ENCODE measurements around the gene DAB2. TPM values are rescaled to one million over a fixed set of nuclear protein-coding genes. Genes with fewer than 3 reads are reported as not detected.

The DAB2 gene
- total and polyA plus RNA-seq, 2 of the 8 experiments (the other 6 are each of a cell fraction or from before 2014, with no cell fraction given) = 2.6 to 4.9 TPM

DNA sequence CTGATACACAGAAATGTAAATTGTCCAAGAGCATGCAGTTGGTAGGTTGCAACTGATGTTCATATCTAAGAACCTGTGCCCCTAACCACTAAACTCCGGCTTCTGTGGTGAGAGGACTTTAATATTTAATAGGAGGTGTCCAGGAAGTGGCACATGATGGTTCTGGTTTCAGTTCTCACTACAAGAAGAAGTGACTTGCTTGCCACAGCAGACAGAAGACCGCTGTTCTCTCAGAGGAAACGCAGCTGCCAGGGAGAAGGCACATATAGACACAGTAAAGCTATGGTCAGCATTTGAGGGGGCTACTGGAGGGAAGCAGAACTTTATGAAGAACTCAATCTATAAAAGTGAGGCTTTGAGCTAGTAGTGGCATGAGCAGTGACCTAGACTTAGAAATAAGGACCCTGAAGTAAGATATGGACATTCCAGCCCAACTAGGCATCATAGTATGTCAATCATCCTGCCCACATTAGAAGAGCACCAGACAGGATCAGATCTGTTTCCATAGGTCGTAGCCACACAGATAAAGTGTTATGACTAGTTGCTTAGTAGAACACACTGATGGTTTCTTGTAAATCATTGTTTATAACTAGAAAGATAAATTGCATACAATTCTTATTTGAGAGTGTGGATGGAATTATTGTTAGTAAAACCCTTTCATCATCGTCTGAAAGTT, 36.4 kb upstream of the DAB2 start:
- Histone ChIP-seq H2AFZ (ENCODE audit: low read length) (no peak overlapping the region), H2BK20ac (ENCODE audit: low read length) (no peak overlapping the region), H4K20me1 (replicated peaks in 1 of 2; ENCODE audit: control insufficient read depth in 1 of 2, insufficient read depth in 2 of 2, low read length in 2 of 2) (no peaks in the 10 kb centered on the region), H3K23me2 (ENCODE audit: low read depth, low read length) (no peaks in the 10 kb centered on the region), H2BK12ac (ENCODE audit: low read depth, low read length) (no peak overlapping the region), H3K4ac (replicated peaks; ENCODE audit: insufficient read length, low read depth, low read length) (no peak overlapping the region), H4K5ac (ENCODE audit: insufficient read length, low read depth, low read length) (no peak overlapping the region), H3K56ac (replicated peaks; ENCODE audit: insufficient read length, low read depth, low read length) (no peak overlapping the region), H3K23ac (ENCODE audit: insufficient read length) (no peak overlapping the region), H4K8ac (ENCODE audit: extremely low read depth, insufficient read depth, low read length) (no peak overlapping the region), H3K4me2 (ENCODE audit: insufficient read depth in 1 of 2, low read depth in 2 of 2, low read length in 2 of 2) (no peak overlapping the region), H4K91ac (replicated peaks; ENCODE audit: insufficient read length, low read length) (no peak overlapping the region), H3K79me2 (ENCODE audit: control insufficient read depth in 1 of 2, insufficient read depth in 2 of 2, low read length in 2 of 2) (no peaks in the 10 kb centered on the region), H2BK15ac (ENCODE audit: low read length) (no peak overlapping the region), H2BK5ac (ENCODE audit: low read depth, low read length) (no peak overlapping the region), H3K14ac (ENCODE audit: insufficient read length) (no peak overlapping the region), H2AK5ac (ENCODE audit: low read depth, low read length) (no peak overlapping the region), H3K9me3 (ENCODE audit: insufficient read depth in 2 of 2, low read depth in 1 of 2, low read length in 1 of 2) (no peaks in the 10 kb centered on the region), H3K4me1 (replicated peaks in 1 of 4; ENCODE audit: control insufficient read depth in 3 of 4, insufficient read depth in 4 of 4, low read length in 3 of 4) (no peaks in the 10 kb centered on the region), H3K79me1 (ENCODE audit: low read depth, low read length) (no peaks in the 10 kb centered on the region), H3K18ac (ENCODE audit: extremely low read depth, low read length) (no peak overlapping the region), H2BK120ac (replicated peaks; ENCODE audit: low read depth, low read length) (no peak overlapping the region), H3K36me3 (ENCODE audit: control insufficient read depth in 2 of 4, insufficient read depth in 4 of 4, low read length in 3 of 4) (no peaks in the 10 kb centered on the region), H3K27me3 (replicated peaks in 1 of 4; ENCODE audit: control insufficient read depth in 3 of 4, extremely low read depth in 1 of 4, insufficient read depth in 3 of 4, low read length in 3 of 4) (no peaks in the 10 kb centered on the region), H3K4me3 (ENCODE audit: extremely low read depth in 1 of 4, insufficient read depth in 2 of 4, low read depth in 3 of 4, low read length in 4 of 4) (no peak overlapping the region), H3K9ac (replicated peaks in 1 of 4; ENCODE audit: extremely low read depth in 1 of 4, low read depth in 3 of 4, low read length in 3 of 4) (no peak overlapping the region), H3K27ac (ENCODE audit: low read depth, low read length) (no peak overlapping the region)
- no peak for TF ChIP-seq RFX5 (IDR thresholded peaks at IDR 0.05; ENCODE audit: borderline replicate concordance, low read depth, low read length)
- no peak for TF ChIP-seq JUND (IDR thresholded peaks at IDR 0.05; ENCODE audit: low read length)
- TF ChIP-seq TBP (IDR thresholded peaks at IDR 0.05; ENCODE audit: low read depth, low read length) = no peak
- TF ChIP-seq CEBPB (IDR thresholded peaks at IDR 0.05; ENCODE audit: low read depth, low read length) = no peak
- TF ChIP-seq POLR2AphosphoS5 (IDR thresholded peaks at IDR 0.05; ENCODE audit: low read depth, low read length) = no peak
- no peak for TF ChIP-seq KDM5A (IDR thresholded peaks at IDR 0.05; ENCODE audit: low read length)
- TF ChIP-seq CTBP2 (IDR thresholded peaks at IDR 0.05; ENCODE audit: borderline replicate concordance, insufficient read depth, insufficient read length, low read length) = no peak
- no peak for TF ChIP-seq BCL11A (IDR thresholded peaks at IDR 0.05; ENCODE audit: low read depth in 2 of 2, low read length in 2 of 2)
- CTCF ChIA-PET (ENCODE audit: partially characterized antibody) = interaction anchor here (0.9 kb wide), 1 partner anchor 19 kb away, joined by 3 read pairs; no protein-coding TSS in a partner anchor
- DNase-seq (ENCODE audit: low read depth in 1 of 2, low spot score in 2 of 2) = no peak
- no peak for FAIRE-seq
- POLR2A ChIA-PET (ENCODE audit: partially characterized antibody) = no interaction called here
- 94% methylated on average over 5 of the region's 5 CpGs; no CpG with 5 or more reads in 1 of the 2 experiments for WGBS, 2 experiments (ENCODE audit: extremely low coverage in 1 of 2, insufficient coverage in 1 of 2, insufficient read length in 1 of 2, insufficient replicate concordance in 2 of 2, low coverage in 1 of 2, low lambda C conversion rate in 2 of 2, missing lambda C conversion rate in 1 of 2)
